Fibroblast of lung (primary cell): ENCODE data around the gene ETS1. TPM values are rescaled to one million over a fixed set of nuclear protein-coding genes. Genes with fewer than 3 reads are reported as not detected.

ENCODE experiments used
- DNase-seq, 2 donors: peaks; one replicate each; pipeline versions ENCODE4 v3.0.0 to v3.0.0-alpha.2; 2010; ENCODE audit warnings: low read depth in 2 of 2
- H2AFZ ChIP-seq: 2 replicates; pipeline ENCODE4 v1.5.1; 2012; ENCODE audit warnings: low read length, control low read depth, inconsistent platforms
- H3K27ac ChIP-seq: 2 replicates; pipeline ENCODE4 v1.5.1; 2011; ENCODE audit warnings: low read length, control low read depth; ENCODE audit not compliant: insufficient read depth
- H3K27me3 ChIP-seq: 2 replicates; pipeline ENCODE4 v1.5.1; 2011; ENCODE audit warnings: mild to moderate bottlenecking, low read length; ENCODE audit not compliant: control insufficient read depth, insufficient read depth
- H3K36me3 ChIP-seq: 2 replicates; pipeline ENCODE4 v1.5.1; 2011; ENCODE audit warnings: low read length; ENCODE audit not compliant: control insufficient read depth, insufficient read depth
- H3K4me1 ChIP-seq: 2 replicates; pipeline ENCODE4 v1.5.1; 2011; ENCODE audit warnings: low read length; ENCODE audit not compliant: control insufficient read depth, insufficient read depth; ENCODE audit errors: extremely low read depth
- H3K4me2 ChIP-seq: 2 replicates; pipeline ENCODE4 v1.5.1; 2011; ENCODE audit warnings: low read length, control low read depth; ENCODE audit not compliant: insufficient read depth; ENCODE audit errors: extremely low read depth
- H3K4me3 ChIP-seq, 4 experiments: fragments of 200-600 bp in 1 of 4; sonication (generic) in 1 of 4; replicated peaks in 1 of 4; 2 replicates each; pipeline ENCODE4 v1.5.1; 2011 to 2016; ENCODE audit warnings: low read length in 4 of 4, low read depth in 3 of 4, mild to moderate bottlenecking in 3 of 4, control low read depth in 2 of 4, inconsistent platforms in 1 of 4, mixed read lengths in 1 of 4; ENCODE audit not compliant: insufficient read depth in 1 of 4; ENCODE audit errors: control extremely low read depth in 1 of 4
- H3K79me2 ChIP-seq: 2 replicates; pipeline ENCODE4 v1.5.1; 2012; ENCODE audit warnings: mild to moderate bottlenecking, low read length, inconsistent platforms; ENCODE audit not compliant: control insufficient read depth, insufficient read depth
- H3K9ac ChIP-seq: 2 replicates; pipeline ENCODE4 v1.5.1; 2011; ENCODE audit warnings: mild to moderate bottlenecking, low read length, control low read depth; ENCODE audit not compliant: insufficient read depth
- H3K9me3 ChIP-seq: 2 replicates; pipeline ENCODE4 v1.5.1; 2012; ENCODE audit warnings: low read depth, low read length; ENCODE audit not compliant: control insufficient read depth, insufficient read depth
- H4K20me1 ChIP-seq: 2 replicates; pipeline ENCODE4 v1.5.1; 2011; ENCODE audit warnings: low read length; ENCODE audit not compliant: control insufficient read depth, insufficient read depth; ENCODE audit errors: extremely low read depth
- CTCF ChIP-seq, 2 donors: IDR thresholded peaks in 1 of 2; conservative IDR thresholded peaks in 1 of 2; 1 replicate in 1 of 2; 2 replicates in 1 of 2; pipeline ENCODE4 v1.5.1; 2011 to 2012; ENCODE audit warnings: low read length in 2 of 2, control low read depth in 1 of 2, inconsistent platforms in 1 of 2, low read depth in 1 of 2, mild to moderate bottlenecking in 1 of 2
- EZH2 ChIP-seq: IDR thresholded peaks from 2 replicates; pipeline ENCODE4 v1.5.1; 2012; ENCODE audit warnings: low read length, control low read depth, mild to moderate bottlenecking; ENCODE audit errors: missing control alignments
- polyA minus RNA-seq: library from RNA; depleted of rRNA, polyadenylated mRNA; stranded (reverse); fragments of >200 nt; gene quantifications from 2 replicates; pipeline ENCODE4 v1.2.3, GENCODE V29; 2011; ENCODE audit warnings: low replicate concordance
- polyA plus RNA-seq, 2 donors: library from polyadenylated mRNA; depleted of rRNA in 1 of 2; stranded (reverse) in 1 of 2; unstranded in 1 of 2; fragments of >200 nt; gene quantifications; 2 replicates each; pipeline ENCODE4 v1.2.1, GENCODE V29; 2011 to 2012; ENCODE audit warnings: missing spikeins in 1 of 2
- total RNA-seq: library from RNA; depleted of rRNA; stranded (reverse); fragments of >200 nt; gene quantifications from 2 replicates; pipeline ENCODE4 v1.2.1, GENCODE V29; 2014

The ETS1 gene
- total RNA-seq (48.8 and 51.7 TPM in 2 replicates), polyA plus RNA-seq (39.0 and 51.5 TPM in 2 replicates), polyA minus RNA-seq (64.9 and 66.9 TPM in 2 replicates)
- 42.7 and 59.4 TPM in 2 replicates for polyA plus RNA-seq (2012)

DNA sequence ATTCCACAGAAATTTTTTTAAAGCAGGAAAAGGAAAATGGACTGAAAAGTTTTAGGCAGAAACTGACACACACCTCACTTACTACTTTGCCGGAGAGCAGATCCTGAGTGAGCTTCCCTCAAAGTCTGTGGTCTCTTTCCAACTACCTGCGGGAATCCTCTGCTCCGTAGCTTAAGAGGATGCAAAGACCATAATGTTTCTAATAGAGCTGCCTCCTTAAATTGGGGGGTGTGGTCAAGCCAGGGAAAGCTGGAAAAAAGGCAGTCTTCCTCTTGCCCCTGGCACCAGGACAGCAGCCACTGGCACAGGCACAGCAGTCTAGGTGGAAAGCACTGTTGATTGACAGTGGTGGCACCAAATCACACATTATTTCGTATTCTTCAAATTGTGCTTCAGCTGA lies at the start of gene ETS1:
ETS1 (minus strand) TSS at position 144 of the 400 bp plus-strand sequence. CDS start 14,428 bp downstream, outside the sequence.
- Histone ChIP-seq H3K79me2 (no peaks in the 10 kb centered on the region), H3K27me3 (peaks cover 4% of the 10 kb centered on the region), H4K20me1 (no peaks in the 10 kb centered on the region), H3K36me3 (no peaks in the 10 kb centered on the region), H3K27ac (no peak within 1 kb of the TSS), H3K9ac (no peak within 1 kb of the TSS), H3K4me2 (peak within 1 kb of the TSS; percentile 37), H3K4me3 (peak within 1 kb of the TSS in 2 of 4 experiments; percentile 32 to 62), H2AFZ (no peak within 1 kb of the TSS), H3K9me3 (no peaks in the 10 kb centered on the region), H3K4me1 (peaks cover 2% of the 10 kb centered on the region)
- peak in 1 of 2 donors; percentile 27 for DNase-seq
- TF ChIP-seq CTCF (conservative IDR thresholded peaks at IDR 0.05 in 1 of 2, IDR thresholded peaks at IDR 0.05 in 1 of 2; ENCODE audit: low read depth in 1 of 2, low read length in 2 of 2) (no peak), EZH2 (no peak)

- TF ChIP-seq CTCF (conservative IDR thresholded peaks at IDR 0.05 in 1 of 2, IDR thresholded peaks at IDR 0.05 in 1 of 2; ENCODE audit: low read depth in 1 of 2, low read length in 2 of 2) (no peak), EZH2 (no peak)
- Histone ChIP-seq H3K27ac (no peak overlapping the region), H3K4me2 (no peak overlapping the region), H3K36me3 (no peaks in the 10 kb centered on the region), H3K9ac (no peak overlapping the region), H3K4me1 (peaks cover 5% of the 10 kb centered on the region), H3K79me2 (no peaks in the 10 kb centered on the region), H3K27me3 (no peaks in the 10 kb centered on the region), H3K4me3 (no peak overlapping the region), H2AFZ (no peak overlapping the region), H3K9me3 (no peaks in the 10 kb centered on the region), H4K20me1 (no peaks in the 10 kb centered on the region)
- DNase-seq: no peak
These were observed 47.0 kb upstream of the ETS1 start for GRCh38 chr11:128634395-128634794.

- Histone ChIP-seq H3K9ac (no peak overlapping the region), H3K4me3 (no peak overlapping the region), H4K20me1 (no peaks in the 10 kb centered on the region), H3K4me2 (no peak overlapping the region), H3K27me3 (no peaks in the 10 kb centered on the region), H3K36me3 (no peaks in the 10 kb centered on the region), H3K79me2 (no peaks in the 10 kb centered on the region), H3K27ac (no peak overlapping the region), H3K4me1 (peaks cover 5% of the 10 kb centered on the region), H3K9me3 (no peaks in the 10 kb centered on the region), H2AFZ (no peak overlapping the region)
- DNase-seq: no peak
- no peak for TF ChIP-seq EZH2
- no peak for TF ChIP-seq CTCF (conservative IDR thresholded peaks at IDR 0.05 in 1 of 2, IDR thresholded peaks at IDR 0.05 in 1 of 2; ENCODE audit: low read depth in 1 of 2, low read length in 2 of 2)
These were observed 46.1 kb upstream of the ETS1 start for GRCh38 chr11:128633384-128633965.
